ENCODE measurements around the gene MFSD6L.

The MFSD6L gene

DNA sequence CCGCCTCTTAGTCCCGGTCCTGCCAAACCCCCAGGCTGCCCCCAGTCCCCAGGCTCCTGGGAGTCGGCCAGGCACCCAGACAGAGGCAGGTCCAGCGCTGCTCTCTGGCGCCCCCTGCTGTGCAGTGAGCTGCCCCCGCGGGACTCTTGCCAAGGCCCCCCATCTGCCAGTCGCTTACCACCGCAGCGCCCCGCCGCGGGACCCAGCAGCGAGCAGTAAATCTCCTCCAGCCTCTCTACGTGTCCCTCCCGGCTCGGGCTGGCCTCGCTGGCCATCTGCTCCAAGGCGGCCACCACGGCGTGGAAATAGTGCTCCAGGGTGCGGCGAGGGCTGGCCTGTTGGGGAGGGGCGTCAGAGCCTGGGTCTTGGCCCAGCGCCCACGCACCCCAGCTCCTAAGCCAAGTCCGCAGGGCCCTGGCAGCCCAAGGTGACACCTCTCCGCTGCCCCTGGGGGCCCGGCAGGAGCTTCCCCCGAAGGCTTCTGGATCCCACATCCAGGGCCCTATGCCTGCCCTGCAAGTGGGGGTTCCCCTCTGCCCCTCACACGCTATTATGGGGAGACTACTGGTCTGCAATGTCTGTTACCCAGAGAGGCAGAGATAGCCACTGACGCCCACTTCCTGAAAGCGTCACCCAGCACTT, 33.7 kb upstream of the MFSD6L start:
- TF ChIP-seq, protein P1, sequence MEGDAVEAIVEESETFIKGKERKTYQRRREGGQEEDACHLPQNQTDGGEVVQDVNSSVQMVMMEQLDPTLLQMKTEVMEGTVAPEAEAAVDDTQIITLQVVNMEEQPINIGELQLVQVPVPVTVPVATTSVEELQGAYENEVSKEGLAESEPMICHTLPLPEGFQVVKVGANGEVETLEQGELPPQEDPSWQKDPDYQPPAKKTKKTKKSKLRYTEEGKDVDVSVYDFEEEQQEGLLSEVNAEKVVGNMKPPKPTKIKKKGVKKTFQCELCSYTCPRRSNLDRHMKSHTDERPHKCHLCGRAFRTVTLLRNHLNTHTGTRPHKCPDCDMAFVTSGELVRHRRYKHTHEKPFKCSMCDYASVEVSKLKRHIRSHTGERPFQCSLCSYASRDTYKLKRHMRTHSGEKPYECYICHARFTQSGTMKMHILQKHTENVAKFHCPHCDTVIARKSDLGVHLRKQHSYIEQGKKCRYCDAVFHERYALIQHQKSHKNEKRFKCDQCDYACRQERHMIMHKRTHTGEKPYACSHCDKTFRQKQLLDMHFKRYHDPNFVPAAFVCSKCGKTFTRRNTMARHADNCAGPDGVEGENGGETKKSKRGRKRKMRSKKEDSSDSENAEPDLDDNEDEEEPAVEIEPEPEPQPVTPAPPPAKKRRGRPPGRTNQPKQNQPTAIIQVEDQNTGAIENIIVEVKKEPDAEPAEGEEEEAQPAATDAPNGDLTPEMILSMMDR (IDR thresholded peaks at IDR 0.05; ENCODE audit: control insufficient read depth, extremely low read depth, insufficient read depth): peak; percentile 33
- DNase-seq (ENCODE audit: low read depth): no peak
- H3K4me3 ChIP-seq (ENCODE audit: low read depth, low read length): no peak overlapping the region

DNA sequence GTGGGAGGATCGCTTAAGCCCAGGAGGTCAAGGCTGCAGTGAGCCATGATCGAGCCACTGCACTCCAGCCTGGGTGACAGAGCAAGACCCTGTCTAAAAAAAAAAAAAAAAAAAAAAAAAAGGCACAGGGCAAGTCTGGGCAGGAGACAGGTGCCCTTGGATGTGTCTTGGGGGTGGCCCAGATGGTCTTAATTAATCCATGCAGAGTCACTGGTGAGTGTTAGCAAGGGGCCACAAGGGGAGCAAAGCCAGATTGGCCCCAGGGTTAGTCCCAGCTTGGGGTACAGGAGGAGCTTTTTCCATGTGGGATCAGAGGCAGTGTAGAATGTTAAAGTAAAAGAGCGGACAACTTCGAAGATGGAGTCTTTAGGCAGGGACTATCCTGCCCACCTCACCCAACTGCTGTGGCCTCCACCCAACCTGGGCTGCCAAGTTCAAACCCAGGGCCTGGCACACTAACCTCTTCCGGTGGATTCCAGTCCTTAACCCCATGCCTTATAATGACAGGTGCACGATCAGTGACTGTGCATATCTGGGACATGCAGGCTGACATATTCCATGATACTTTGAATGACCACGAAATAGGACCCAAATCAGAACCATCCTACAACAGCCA, 32.2 kb upstream of the MFSD6L start:
- no peak overlapping the region for H3K4me3 ChIP-seq (ENCODE audit: low read depth, low read length)
- no peak for DNase-seq (ENCODE audit: low read depth)
- TF ChIP-seq, protein P1 (IDR thresholded peaks at IDR 0.05; ENCODE audit: control insufficient read depth, extremely low read depth, insufficient read depth): no peak

DNA sequence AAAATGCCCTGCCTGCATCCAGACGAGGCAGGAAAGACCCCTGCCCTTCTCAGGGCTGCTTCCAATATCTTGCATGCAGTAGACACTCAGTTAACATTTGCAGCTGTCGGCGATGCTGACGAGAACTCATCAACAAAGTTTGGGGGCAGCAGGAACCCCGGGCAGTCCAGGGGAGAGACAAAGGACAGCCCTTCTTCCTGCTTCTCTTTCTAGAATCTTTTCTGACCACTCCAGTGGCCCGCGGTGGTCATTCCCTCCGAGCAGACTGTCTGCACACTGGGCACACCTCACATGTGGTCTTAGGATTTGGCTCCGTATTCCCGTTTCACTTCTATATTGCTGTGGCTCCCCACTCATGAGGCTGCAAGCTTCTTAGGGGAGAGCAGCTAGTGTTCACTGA, 31.0 kb upstream of the MFSD6L start:
- TF ChIP-seq, protein P1 (IDR thresholded peaks at IDR 0.05; ENCODE audit: control insufficient read depth, extremely low read depth, insufficient read depth): no peak
- H3K4me3 ChIP-seq (ENCODE audit: low read depth, low read length): no peak overlapping the region
- no peak for DNase-seq (ENCODE audit: low read depth)

DNA sequence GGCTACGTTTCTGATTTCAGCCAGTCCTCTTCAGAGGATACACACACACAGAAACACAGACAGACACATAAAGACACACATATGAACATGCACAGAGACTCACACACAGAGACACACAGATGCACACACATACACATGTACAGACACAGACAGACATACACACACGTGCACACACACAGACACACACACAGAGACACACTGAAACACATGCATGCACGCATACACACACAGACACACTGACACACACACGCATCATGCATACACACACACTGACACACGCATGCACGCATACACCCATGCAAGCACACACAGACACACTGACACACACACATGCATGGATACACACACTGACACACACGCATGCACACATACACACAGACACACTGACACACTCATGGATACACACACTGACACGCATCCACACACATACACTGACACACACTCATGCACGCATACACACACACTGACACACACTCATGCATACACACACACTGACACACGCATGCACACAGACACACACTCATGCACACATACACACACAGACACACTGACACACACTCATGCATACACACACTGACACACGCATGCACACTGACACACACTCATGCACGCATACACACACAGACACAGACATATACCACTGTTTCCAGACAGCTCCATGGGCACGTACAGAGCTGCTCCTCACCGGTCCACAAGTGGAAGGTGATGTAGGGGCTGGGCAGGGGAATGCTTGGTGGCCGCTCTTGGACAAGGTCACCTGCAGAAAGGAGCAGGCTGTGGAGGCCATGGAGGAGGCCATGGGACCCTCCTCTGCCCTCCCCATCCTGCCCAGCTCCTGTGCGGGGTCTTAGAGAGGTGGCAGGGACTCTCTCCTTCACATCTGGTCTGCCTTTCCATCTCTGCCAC, 30.1 kb upstream of the MFSD6L start:
- H3K4me3 ChIP-seq (ENCODE audit: low read depth, low read length): no peak overlapping the region
- DNase-seq (ENCODE audit: low read depth): no peak
- TF ChIP-seq, protein P1 (IDR thresholded peaks at IDR 0.05; ENCODE audit: control insufficient read depth, extremely low read depth, insufficient read depth): no peak

DNA sequence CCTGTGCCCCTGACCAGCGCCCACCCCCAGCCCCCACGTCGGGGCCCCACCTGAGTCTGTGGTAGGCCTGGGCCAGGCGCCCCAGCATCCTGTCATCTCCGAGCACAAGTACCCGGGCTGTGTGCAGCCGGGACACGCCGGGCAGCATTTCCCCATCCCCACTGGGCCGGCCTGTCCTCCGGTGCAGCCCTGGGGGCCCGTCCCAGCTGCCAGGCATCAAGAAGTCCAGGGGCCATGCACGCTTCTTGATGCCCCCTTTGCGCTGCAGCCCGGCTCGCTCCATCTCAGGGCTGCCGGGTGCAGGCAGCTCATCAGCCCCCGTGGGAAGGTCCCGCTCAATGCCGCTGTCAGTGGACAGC, 29.3 kb upstream of the MFSD6L start:
- H3K4me3 ChIP-seq (ENCODE audit: low read depth, low read length): no peak overlapping the region
- TF ChIP-seq, protein P1 (IDR thresholded peaks at IDR 0.05; ENCODE audit: control insufficient read depth, extremely low read depth, insufficient read depth): no peak
- DNase-seq (ENCODE audit: low read depth): no peak

DNA sequence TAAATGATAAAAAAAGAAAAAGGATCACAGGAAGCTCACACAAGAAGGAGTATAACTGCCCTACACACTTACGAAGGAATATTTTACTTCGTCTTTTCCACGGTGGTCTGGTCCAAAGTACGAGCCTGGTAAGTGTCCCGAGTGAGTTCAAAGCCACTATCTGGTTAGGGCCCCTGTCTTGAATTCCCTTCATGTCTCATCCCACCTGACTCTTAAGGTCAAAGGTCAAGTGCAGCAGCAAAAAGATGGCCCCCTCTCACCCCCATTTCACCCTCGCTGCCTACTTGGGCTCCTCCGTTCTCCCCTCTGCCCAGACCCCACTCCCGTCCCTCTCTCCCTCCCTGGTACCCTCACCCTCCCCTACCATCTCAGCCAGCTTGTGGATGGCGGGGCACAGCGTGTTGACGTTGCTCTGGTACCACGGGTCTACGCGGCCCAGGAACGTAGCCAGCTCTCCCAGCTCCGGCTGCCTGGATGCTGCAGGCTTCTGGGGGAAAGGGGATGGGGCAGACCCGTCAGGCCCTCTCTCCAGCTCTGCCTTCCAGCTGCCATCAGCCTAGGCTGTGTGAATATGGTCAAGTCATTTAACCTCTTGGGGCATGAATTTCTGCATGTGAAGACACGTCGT, 27.8 kb upstream of the MFSD6L start:
- no peak for DNase-seq (ENCODE audit: low read depth)
- H3K4me3 ChIP-seq (ENCODE audit: low read depth, low read length): no peak overlapping the region
- TF ChIP-seq, protein P1 (IDR thresholded peaks at IDR 0.05; ENCODE audit: control insufficient read depth, extremely low read depth, insufficient read depth): no peak
